ENCODE results near the gene TRIM26. TPM values are rescaled to one million over a fixed set of nuclear protein-coding genes. Genes with fewer than 3 reads are reported as not detected.

TRIM26 gene
- total and polyA plus RNA-seq, 2 of the 8 experiments (the other 6 are each of a cell fraction or from before 2014, with no cell fraction given), result 21.5 to 32.3 TPM

DNA sequence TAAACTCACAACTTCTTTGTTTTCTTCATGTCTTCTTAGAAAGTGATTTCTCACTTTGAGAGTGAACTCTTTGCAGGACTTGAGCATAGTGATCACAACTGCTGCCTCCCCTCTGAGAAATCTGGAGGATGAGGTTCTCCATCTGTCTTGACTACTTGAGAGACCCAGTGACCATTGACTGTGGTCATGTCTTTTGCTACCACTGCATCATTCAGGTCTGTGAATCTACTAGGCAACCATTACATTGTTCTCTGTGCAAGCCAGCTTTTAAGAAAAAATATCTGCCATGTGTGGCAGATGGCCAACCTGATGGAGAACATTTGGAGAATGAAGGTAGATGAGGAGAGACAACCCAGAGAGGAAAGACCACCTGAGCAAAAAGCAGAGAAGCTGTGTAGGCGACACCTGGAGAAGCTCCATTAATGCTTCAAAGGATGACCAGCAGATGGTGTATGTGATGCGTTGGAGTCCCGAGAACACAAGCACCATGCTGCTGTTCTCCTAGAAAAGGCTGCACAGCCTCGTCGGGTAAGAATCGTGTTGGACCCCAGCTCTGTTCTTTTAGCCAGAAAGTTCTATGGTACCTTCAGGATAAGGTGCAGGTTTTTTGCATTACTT is 25.1 kb upstream of the TRIM26 start:
- Histone ChIP-seq H2BK120ac (replicated peaks; ENCODE audit: low read depth, low read length) (no peak overlapping the region), H2BK15ac (ENCODE audit: low read length) (no peak overlapping the region), H3K27me3 (replicated peaks in 1 of 4; ENCODE audit: control insufficient read depth in 3 of 4, extremely low read depth in 1 of 4, insufficient read depth in 3 of 4, low read length in 3 of 4) (no peaks in the 10 kb centered on the region), H2AK5ac (ENCODE audit: low read depth, low read length) (no peak overlapping the region), H2BK5ac (ENCODE audit: low read depth, low read length) (no peak overlapping the region), H3K4ac (replicated peaks; ENCODE audit: insufficient read length, low read depth, low read length) (no peak overlapping the region), H2BK20ac (ENCODE audit: low read length) (no peak overlapping the region), H3K4me1 (replicated peaks in 1 of 4; ENCODE audit: control insufficient read depth in 3 of 4, insufficient read depth in 4 of 4, low read length in 3 of 4) (no peaks in the 10 kb centered on the region), H3K23ac (ENCODE audit: insufficient read length) (no peak overlapping the region), H2BK12ac (ENCODE audit: low read depth, low read length) (no peak overlapping the region), H3K56ac (replicated peaks; ENCODE audit: insufficient read length, low read depth, low read length) (no peak overlapping the region), H4K20me1 (replicated peaks in 1 of 2; ENCODE audit: control insufficient read depth in 1 of 2, insufficient read depth in 2 of 2, low read length in 2 of 2) (no peaks in the 10 kb centered on the region), H3K79me2 (ENCODE audit: control insufficient read depth in 1 of 2, insufficient read depth in 2 of 2, low read length in 2 of 2) (no peaks in the 10 kb centered on the region), H3K18ac (ENCODE audit: extremely low read depth, low read length) (no peak overlapping the region), H4K5ac (ENCODE audit: insufficient read length, low read depth, low read length) (no peak overlapping the region), H3K36me3 (ENCODE audit: control insufficient read depth in 2 of 4, insufficient read depth in 4 of 4, low read length in 3 of 4) (no peaks in the 10 kb centered on the region), H2AFZ (ENCODE audit: low read length) (no peak overlapping the region), H4K91ac (replicated peaks; ENCODE audit: insufficient read length, low read length) (no peak overlapping the region), H3K4me2 (ENCODE audit: insufficient read depth in 1 of 2, low read depth in 2 of 2, low read length in 2 of 2) (no peak overlapping the region), H3K27ac (ENCODE audit: low read depth, low read length) (no peak overlapping the region), H3K23me2 (ENCODE audit: low read depth, low read length) (no peaks in the 10 kb centered on the region; the same call in 1 of the 2 replicates), H3K9me3 (ENCODE audit: insufficient read depth in 2 of 2, low read depth in 1 of 2, low read length in 1 of 2) (no peaks in the 10 kb centered on the region), H4K8ac (ENCODE audit: extremely low read depth, insufficient read depth, low read length) (no peak overlapping the region), H3K14ac (ENCODE audit: insufficient read length) (no peak overlapping the region), H3K79me1 (ENCODE audit: low read depth, low read length) (no peaks in the 10 kb centered on the region), H3K9ac (replicated peaks in 1 of 4; ENCODE audit: extremely low read depth in 1 of 4, low read depth in 3 of 4, low read length in 3 of 4) (no peak overlapping the region), H3K4me3 (ENCODE audit: extremely low read depth in 1 of 4, insufficient read depth in 2 of 4, low read depth in 3 of 4, low read length in 4 of 4) (no peak overlapping the region)
- CTCF ChIA-PET (ENCODE audit: partially characterized antibody), result interaction anchor here (0.7 to 3.5 kb wide), 16 partner anchors 9 to 162 kb away, joined by 3 to 25 read pairs (median 4); no protein-coding TSS in a partner anchor
- TF ChIP-seq, protein P1, sequence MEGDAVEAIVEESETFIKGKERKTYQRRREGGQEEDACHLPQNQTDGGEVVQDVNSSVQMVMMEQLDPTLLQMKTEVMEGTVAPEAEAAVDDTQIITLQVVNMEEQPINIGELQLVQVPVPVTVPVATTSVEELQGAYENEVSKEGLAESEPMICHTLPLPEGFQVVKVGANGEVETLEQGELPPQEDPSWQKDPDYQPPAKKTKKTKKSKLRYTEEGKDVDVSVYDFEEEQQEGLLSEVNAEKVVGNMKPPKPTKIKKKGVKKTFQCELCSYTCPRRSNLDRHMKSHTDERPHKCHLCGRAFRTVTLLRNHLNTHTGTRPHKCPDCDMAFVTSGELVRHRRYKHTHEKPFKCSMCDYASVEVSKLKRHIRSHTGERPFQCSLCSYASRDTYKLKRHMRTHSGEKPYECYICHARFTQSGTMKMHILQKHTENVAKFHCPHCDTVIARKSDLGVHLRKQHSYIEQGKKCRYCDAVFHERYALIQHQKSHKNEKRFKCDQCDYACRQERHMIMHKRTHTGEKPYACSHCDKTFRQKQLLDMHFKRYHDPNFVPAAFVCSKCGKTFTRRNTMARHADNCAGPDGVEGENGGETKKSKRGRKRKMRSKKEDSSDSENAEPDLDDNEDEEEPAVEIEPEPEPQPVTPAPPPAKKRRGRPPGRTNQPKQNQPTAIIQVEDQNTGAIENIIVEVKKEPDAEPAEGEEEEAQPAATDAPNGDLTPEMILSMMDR (IDR thresholded peaks at IDR 0.05; ENCODE audit: control extremely low read depth in 1 of 3, insufficient read depth in 1 of 3, low read depth in 1 of 3, low read length in 3 of 3), result peak in 2 of 3 experiments; percentile 48 to 68; a peak in 3 of 4 replicates
- TF ChIP-seq RNF2 (IDR thresholded peaks at IDR 0.05; ENCODE audit: borderline replicate concordance, low read depth, low read length, missing control alignments, poor library complexity, severe bottlenecking) (no peak), RAD21 (IDR thresholded peaks at IDR 0.05 in 1 of 2, conservative IDR thresholded peaks at IDR 0.05 in 1 of 2; ENCODE audit: low read depth in 2 of 2, low read length in 2 of 2) (peak; percentile 75 to 80), NANOG (IDR thresholded peaks at IDR 0.05; ENCODE audit: insufficient read depth, low read depth, low read length, poor library complexity, severe bottlenecking) (no peak)
- FAIRE-seq (peak; percentile 32), DNase-seq (ENCODE audit: low read depth in 1 of 2, low spot score in 2 of 2) (no peak)
- POLR2A ChIA-PET (ENCODE audit: partially characterized antibody), result interaction anchor here (0.7 to 1.0 kb wide), 3 partner anchors 88 to 119 kb away, joined by 3 to 6 read pairs (median 3); partner anchors contain the start of gene TRIM39
- 72% methylated on average over 6 of the region's 6 CpGs; no CpG with 5 or more reads in 1 of the 2 experiments for WGBS, 2 experiments (ENCODE audit: extremely low coverage in 1 of 2, insufficient coverage in 1 of 2, insufficient read length in 1 of 2, insufficient replicate concordance in 2 of 2, low coverage in 1 of 2, low lambda C conversion rate in 2 of 2, missing lambda C conversion rate in 1 of 2)
